ENCODE measurements around the gene KRTAP5-5.
"Not testable (repeated sequence)": the region's sequence is repeated elsewhere in the genome, so short reads cannot be mapped to it uniquely, and the experiment has no call there.

The KRTAP5-5 gene

DNA sequence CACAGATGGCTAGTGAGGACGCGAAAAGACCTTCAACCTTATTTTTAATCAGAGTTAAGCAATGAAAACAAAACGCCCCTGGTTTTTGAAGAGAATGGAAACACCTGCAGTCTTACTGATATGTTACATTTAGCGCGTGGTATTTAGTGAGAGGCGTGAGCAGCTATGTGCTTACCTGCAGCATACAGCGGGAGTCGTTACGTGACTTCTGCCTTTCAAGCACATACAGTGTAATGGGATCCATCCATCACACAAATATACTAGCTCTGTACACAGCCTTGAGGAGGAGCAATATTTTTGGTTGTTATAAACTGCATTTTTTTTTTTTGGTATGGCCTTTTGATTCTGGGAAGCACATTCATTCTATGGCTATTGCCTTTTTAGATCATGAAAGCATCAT is 36.9 kb upstream of the KRTAP5-5 start:
- DNase-seq (ENCODE audit: low spot score), result no peak
- in situ Hi-C loops (cut with MboI; ENCODE audit: low pct_unique_long_range_greater_than_20kb, low sequenced_read_pairs, unreplicated experiment), result no loop called here
- TF ChIP-seq, protein P1, sequence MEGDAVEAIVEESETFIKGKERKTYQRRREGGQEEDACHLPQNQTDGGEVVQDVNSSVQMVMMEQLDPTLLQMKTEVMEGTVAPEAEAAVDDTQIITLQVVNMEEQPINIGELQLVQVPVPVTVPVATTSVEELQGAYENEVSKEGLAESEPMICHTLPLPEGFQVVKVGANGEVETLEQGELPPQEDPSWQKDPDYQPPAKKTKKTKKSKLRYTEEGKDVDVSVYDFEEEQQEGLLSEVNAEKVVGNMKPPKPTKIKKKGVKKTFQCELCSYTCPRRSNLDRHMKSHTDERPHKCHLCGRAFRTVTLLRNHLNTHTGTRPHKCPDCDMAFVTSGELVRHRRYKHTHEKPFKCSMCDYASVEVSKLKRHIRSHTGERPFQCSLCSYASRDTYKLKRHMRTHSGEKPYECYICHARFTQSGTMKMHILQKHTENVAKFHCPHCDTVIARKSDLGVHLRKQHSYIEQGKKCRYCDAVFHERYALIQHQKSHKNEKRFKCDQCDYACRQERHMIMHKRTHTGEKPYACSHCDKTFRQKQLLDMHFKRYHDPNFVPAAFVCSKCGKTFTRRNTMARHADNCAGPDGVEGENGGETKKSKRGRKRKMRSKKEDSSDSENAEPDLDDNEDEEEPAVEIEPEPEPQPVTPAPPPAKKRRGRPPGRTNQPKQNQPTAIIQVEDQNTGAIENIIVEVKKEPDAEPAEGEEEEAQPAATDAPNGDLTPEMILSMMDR (IDR thresholded peaks at IDR 0.05; ENCODE audit: extremely low read depth, insufficient read depth, missing control alignments), result no peak

DNA sequence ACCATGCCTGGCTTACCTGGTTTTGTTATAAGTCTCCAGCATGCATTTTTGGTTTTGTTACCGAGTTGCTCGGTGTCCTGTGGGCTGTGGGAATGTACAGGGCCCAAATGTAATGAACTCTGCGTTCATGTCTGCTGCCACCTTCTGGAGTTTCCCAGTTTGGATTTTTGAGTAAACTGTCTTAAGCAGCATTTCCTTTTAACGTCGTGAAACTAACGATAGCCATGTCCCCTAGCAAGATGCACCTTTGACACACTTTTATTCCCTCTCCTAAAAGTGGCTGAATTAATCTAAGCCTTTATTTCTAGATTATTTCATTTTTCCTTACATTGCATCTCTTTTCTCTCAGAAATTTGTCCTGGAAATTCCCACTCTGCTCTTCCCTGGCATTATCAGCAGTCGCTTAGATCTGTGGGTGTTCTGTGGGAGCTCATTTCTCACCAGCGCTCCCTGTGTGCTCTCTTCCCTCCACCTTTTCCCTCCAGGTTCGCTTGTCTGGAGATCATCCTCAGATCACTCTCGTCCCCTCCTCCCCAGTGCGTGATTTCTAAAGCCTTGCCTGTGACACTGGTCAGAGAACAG is 33.5 kb upstream of the KRTAP5-5 start:
- DNase-seq (ENCODE audit: low spot score); in situ Hi-C loops (cut with MboI; ENCODE audit: low pct_unique_long_range_greater_than_20kb, low sequenced_read_pairs, unreplicated experiment): not testable (repeated sequence)

DNA sequence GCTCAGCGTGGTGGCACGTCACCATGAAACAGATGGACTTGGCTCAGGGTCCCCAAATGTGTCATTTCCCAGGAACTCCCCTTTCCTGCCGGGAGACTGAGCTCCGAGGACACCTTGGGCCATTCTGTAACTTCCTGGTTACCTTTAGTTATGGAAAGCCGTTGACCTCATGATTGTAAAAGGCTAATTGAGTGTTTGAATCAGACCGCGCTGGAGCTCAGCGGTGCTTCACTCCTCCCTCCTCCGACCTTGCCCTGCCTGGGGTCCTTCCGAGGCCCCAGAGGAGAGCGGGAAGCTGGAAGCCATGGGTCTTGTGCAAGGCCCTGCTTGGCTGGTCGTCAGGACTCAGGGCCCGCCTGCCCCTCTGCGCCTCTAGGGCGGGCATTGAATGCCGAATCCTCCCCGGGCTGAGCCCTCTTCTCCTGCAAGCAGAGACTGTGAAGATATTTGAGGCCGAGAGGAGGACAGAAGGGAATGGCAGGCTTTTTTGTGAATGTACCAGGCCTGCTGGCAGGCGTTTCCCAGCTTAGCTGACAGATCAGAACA is 32.9 kb upstream of the KRTAP5-5 start:
- DNase-seq (ENCODE audit: low spot score), result not testable (repeated sequence)

DNA sequence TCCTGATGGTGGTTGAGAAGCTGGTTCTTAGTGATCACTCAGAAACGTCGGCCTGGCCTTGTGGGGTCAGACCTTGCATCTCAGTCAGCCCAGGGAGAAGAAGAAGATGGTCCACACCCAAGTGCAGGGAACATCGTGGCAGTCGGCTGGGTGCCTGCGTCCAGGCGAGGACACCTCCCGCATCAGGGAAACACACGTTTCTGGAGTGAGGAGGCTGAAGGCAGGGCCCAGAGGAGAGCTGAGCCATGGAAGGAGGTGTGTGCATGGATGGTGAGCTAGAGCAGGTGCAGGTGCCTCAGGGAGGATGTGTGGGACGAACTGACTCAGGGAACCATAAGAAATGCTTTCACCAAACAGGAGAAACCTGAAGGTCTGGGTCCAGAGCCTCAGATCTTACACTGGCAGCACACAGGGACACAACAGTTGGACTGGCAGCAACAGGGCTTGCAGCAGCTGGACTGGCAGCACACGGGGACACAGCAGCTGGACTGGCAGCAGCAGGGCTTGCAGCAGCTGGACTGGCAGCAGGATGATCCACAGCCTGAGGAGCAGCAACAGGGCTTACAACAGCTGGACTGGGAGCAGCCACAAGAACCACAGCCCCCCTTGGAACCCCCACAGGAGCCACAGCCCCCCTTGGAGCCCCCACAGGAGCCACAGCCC is 32.1 kb upstream of the KRTAP5-5 start:
- in situ Hi-C loops (cut with MboI; ENCODE audit: low pct_unique_long_range_greater_than_20kb, low sequenced_read_pairs, unreplicated experiment), result no loop called here
- TF ChIP-seq, protein P1 (IDR thresholded peaks at IDR 0.05; ENCODE audit: extremely low read depth, insufficient read depth, missing control alignments), result no peak
- DNase-seq (ENCODE audit: low spot score), result no peak

More for the DNA sequence above, 32.9 kb upstream of the KRTAP5-5 start:
- in situ Hi-C loops (cut with MboI; ENCODE audit: low pct_unique_long_range_greater_than_20kb, low sequenced_read_pairs, unreplicated experiment), result not testable (repeated sequence)

DNA sequence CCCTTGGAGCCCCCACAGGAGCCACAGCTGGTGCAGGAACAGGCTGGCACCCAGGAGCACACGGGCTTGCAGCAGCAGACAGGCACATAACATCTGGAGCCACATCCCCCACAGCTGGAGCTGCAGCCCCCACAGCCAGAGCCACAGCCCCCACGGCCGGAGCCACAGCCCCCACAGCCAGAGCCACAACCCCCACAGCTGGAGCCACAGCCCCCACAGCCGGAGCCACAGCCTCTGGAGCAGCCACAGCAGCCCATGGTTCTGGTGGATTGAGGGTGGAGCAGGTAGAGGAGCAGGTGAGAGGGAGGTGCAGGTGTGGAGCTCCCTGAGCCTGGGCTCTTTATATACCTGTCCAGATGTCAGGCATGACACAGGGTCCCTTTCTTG is 31.6 kb upstream of the KRTAP5-5 start, which contains the start of gene KRTAP5-2:
Gene KRTAP5-2 (minus strand): TSS at position 301 of the 387 bp plus-strand sequence. CDS start 44 bp downstream, at position 257.
- TF ChIP-seq, protein P1 (IDR thresholded peaks at IDR 0.05; ENCODE audit: extremely low read depth, insufficient read depth, missing control alignments), result no peak
- in situ Hi-C loops (cut with MboI; ENCODE audit: low pct_unique_long_range_greater_than_20kb, low sequenced_read_pairs, unreplicated experiment), result no loop called here
- no peak for DNase-seq (ENCODE audit: low spot score)

DNA sequence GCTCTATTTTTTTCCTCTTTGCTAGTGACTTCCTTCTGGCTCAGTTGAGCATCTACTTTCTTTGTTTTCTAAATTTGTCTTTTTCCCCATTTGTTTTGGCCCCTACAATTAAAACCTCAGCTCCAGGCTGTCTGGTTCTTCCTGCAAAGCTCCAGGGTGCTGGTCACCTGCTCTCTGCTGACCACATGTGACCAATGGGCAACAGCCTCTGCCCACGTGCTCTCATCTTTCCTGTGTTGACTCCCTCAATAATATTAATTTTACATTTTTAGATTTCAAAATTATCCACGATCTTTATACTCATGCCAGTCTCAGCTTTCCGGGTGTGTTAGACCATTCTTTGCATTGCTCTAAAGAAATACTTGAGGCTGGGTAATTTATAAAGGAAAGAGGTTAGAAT is 31.2 kb upstream of the KRTAP5-5 start:
- DNase-seq (ENCODE audit: low spot score); in situ Hi-C loops (cut with MboI; ENCODE audit: low pct_unique_long_range_greater_than_20kb, low sequenced_read_pairs, unreplicated experiment): not testable (repeated sequence)

DNA sequence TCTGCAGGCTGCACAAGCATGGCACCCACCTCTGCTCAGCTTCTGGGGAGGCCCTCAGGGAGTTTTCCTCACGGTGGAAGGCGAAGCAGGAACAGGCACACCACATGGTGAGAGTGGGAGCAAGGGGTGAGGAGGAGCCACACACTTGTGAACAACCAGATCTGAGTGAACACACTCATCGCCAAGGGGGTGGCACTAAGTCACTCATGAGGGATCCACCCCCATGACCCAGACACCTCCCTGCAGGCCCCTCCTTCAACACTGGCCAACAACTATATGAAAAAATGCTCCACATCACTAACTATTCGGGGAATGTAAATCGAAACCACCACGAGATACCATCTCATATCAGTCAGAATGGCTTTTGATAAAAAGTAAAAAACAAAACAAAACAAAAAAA is 30.8 kb upstream of the KRTAP5-5 start:
- TF ChIP-seq, protein P1 (IDR thresholded peaks at IDR 0.05; ENCODE audit: extremely low read depth, insufficient read depth, missing control alignments), result no peak
- in situ Hi-C loops (cut with MboI; ENCODE audit: low pct_unique_long_range_greater_than_20kb, low sequenced_read_pairs, unreplicated experiment), result no loop called here
- DNase-seq (ENCODE audit: low spot score), result no peak

DNA sequence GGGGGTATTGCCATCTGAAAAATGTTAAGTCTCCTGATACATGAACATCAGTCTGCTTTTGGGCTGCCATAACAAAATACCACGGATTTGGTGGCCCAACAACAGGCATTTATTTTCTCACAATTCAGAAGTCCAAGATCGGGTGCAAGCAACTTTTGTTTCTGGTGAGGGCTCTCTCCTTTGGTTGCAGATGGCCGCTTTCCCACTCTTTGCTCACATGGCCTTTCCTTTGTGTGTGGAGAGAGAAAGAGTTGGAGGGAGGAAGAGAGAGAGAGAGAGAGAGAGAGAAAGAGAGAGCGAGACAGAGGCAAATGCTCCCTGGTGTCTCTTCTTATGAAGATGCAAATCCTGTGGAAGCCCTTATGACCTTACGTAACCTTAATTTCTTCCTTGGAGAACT is 28.9 kb upstream of the KRTAP5-5 start:
- TF ChIP-seq, protein P1 (IDR thresholded peaks at IDR 0.05; ENCODE audit: extremely low read depth, insufficient read depth, missing control alignments), result no peak
- DNase-seq (ENCODE audit: low spot score), result no peak
- in situ Hi-C loops (cut with MboI; ENCODE audit: low pct_unique_long_range_greater_than_20kb, low sequenced_read_pairs, unreplicated experiment), result no loop called here

DNA sequence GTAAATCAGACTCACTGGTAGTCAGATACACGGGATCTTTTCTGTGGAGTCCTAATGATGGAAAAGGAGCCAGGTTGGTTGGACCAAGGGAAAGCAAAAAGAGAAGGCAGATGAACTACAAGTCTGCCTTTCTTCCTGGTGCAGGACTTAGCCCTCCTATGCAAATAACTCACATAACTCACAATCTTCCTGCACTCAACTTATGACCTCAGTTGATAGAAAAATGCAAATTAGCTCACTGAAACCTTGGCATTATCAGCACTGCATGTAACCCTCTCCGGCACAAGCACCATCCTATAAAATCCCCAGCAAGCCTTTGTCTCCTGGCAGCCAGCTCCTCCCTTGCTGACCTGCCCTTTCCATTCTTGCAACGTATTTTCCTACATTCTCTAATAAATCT is 27.9 kb upstream of the KRTAP5-5 start:
- DNase-seq (ENCODE audit: low spot score); in situ Hi-C loops (cut with MboI; ENCODE audit: low pct_unique_long_range_greater_than_20kb, low sequenced_read_pairs, unreplicated experiment): not testable (repeated sequence)

All from GM13977 (cell line).